ENCODE measurements around the gene CARD14.

GRCh38 chr17:80204626-80205468 lies 35.0 kb downstream of the CARD14 start:
- no peak for TF ChIP-seq POLR2A (IDR thresholded peaks at IDR 0.05)
- no peak for TF ChIP-seq CTCF (IDR thresholded peaks at IDR 0.05)
